ENCODE measurements around the gene STARD3NL. TPM values are rescaled to one million over a fixed set of nuclear protein-coding genes. Genes with fewer than 3 reads are reported as not detected.

The STARD3NL gene
- total RNA-seq, 2 experiments from 2014 or later = 14.4 to 15.7 TPM

DNA sequence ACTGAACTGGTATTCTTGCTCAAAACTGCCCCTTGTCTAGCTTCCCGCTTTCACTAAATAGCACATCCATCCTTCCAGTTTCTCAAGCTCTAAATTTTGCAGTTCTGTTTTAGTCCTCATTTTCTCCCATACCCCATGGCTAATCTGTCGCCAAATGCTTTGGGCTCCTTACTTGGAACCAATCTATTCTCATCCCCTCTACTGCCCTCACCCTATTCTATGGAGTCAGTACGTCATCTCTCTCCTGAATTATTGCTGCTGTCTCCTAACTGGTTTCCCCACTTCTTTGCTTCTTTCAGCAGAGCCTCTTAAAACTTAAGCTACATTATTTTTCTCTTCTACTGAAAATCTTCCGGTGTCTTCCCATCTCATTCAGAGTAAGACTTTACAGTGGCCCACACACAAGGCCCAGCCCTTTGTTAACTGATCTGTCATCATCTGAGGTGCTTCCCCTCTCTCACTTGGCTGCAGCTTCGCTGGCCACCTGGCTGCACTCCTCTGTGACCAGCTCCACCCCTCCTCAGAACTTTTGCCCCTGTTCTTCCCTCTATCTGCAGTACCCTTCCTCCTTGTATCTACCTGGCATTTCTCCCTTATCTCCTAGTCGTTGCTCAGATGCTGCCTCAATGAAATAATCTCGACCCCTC is 9.9 kb downstream of the STARD3NL start:
- no peak overlapping the region for H3K4me3 Mint-ChIP-seq
- Histone ChIP-seq H3K36me3 (ENCODE audit: insufficient read depth, low read length) (no peaks in the 10 kb centered on the region), H3K4me3 (ENCODE audit: low read length) (no peak overlapping the region), H3K27me3 (ENCODE audit: control insufficient read depth in 1 of 2, insufficient read depth in 2 of 2, low read length in 2 of 2) (no peaks in the 10 kb centered on the region), H3K27ac (ENCODE audit: low read depth in 1 of 2, low read length in 2 of 2) (no peak overlapping the region), H3K4me1 (ENCODE audit: insufficient read depth, low read length) (no peaks in the 10 kb centered on the region), H3K9me3 (ENCODE audit: control insufficient read depth in 1 of 2, insufficient read depth in 1 of 2, low read length in 2 of 2) (no peaks in the 10 kb centered on the region)
- POLR2A ChIA-PET = no interaction called here
- TF ChIP-seq, protein P1, sequence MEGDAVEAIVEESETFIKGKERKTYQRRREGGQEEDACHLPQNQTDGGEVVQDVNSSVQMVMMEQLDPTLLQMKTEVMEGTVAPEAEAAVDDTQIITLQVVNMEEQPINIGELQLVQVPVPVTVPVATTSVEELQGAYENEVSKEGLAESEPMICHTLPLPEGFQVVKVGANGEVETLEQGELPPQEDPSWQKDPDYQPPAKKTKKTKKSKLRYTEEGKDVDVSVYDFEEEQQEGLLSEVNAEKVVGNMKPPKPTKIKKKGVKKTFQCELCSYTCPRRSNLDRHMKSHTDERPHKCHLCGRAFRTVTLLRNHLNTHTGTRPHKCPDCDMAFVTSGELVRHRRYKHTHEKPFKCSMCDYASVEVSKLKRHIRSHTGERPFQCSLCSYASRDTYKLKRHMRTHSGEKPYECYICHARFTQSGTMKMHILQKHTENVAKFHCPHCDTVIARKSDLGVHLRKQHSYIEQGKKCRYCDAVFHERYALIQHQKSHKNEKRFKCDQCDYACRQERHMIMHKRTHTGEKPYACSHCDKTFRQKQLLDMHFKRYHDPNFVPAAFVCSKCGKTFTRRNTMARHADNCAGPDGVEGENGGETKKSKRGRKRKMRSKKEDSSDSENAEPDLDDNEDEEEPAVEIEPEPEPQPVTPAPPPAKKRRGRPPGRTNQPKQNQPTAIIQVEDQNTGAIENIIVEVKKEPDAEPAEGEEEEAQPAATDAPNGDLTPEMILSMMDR (IDR thresholded peaks at IDR 0.05) = no peak
- no peaks in the 10 kb centered on the region for H3K27me3 Mint-ChIP-seq
- intact Hi-C loops (cut with DNase I, micrococcal nuclease) = loop anchor here in 1 of 2 experiments (10.0 kb wide), 1 partner anchor 83 kb away; no protein-coding TSS in a partner anchor
- CTCF ChIA-PET = interaction anchor here (2.8 kb wide), 1 partner anchor 28 kb away, joined by 13 read pairs; no protein-coding TSS in a partner anchor
- peaks cover 3% of the 10 kb centered on the region for H3K36me3 Mint-ChIP-seq (ENCODE audit: low read depth)
- no peak for DNase-seq
- no peak for ATAC-seq (ENCODE audit: poor library complexity)
- no peak overlapping the region for H3K27ac Mint-ChIP-seq
- peaks cover 25% of the 10 kb centered on the region for H3K4me1 Mint-ChIP-seq (ENCODE audit: low read depth)
- H3K9me3 Mint-ChIP-seq = no peaks in the 10 kb centered on the region

DNA sequence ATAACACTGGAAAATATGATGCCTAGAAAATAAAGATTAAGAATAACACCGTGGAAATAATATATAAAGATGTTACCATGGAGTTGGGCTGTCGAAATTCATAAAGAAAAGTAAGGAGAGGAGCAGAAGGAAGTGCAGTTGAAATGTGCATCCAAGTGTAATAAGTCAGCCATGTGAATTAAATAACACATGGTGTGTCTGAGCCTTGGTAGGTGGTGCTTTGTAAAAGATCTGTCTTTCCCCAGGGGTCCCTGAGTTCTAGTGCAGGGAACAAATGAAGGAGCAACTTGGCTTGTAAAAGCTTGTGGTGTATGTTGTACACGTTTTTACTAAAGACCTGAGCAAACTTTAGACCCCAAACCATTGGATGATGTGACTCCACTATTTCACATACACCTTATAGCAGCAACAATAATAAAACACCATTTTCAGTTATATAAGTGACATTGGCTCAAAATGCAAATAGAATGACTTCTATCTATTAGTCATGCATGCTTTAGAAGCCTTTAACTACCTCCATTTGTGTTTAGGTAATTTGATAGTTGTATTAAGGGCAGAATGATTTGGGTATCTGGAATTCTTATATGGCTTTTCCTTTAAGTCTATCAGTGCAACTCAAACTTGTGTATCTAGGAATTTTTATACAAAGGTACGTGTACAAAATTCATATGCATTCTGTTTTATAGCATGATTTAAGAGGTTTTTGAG is 11.3 kb downstream of the STARD3NL start:
- CTCF ChIA-PET = interaction anchor here (4.1 kb wide), 1 partner anchor 27 kb away, joined by 9 read pairs; no protein-coding TSS in a partner anchor

DNA sequence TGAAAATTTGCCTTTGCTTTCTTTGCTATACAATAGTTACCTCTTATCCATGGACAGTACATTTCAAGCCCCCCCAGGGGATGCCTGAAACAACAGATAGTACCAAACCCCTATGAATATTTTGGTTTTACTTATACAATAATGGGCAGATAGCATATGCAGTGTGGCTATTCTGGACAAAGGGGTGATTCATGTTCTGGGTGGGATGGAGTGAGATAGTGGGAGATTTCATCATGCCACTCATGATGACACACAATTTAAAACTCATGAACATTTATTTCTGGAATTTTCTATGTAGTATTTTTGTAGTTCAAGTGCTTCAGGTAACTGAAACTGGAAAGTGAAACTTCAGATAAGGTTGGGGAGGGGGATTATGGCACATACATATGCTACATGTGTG is 12.0 kb downstream of the STARD3NL start:
- ChIA-PET POLR2A (no interaction called here), CTCF (interaction anchor here (4.1 kb wide), 1 partner anchor 26 kb away, joined by 9 read pairs; no protein-coding TSS in a partner anchor)
- TF ChIP-seq, protein P1 (IDR thresholded peaks at IDR 0.05) = no peak
- intact Hi-C loops (cut with DNase I, micrococcal nuclease) = no loop called here
- no peak overlapping the region for H3K27ac ChIP-seq (ENCODE audit: low read depth in 1 of 2, low read length in 2 of 2)
- no peaks in the 10 kb centered on the region for H3K4me1 ChIP-seq (ENCODE audit: insufficient read depth, low read length)
- Mint-ChIP-seq H3K36me3 (ENCODE audit: low read depth) (peaks cover 3% of the 10 kb centered on the region), H3K27me3 (no peaks in the 10 kb centered on the region), H3K9me3 (no peaks in the 10 kb centered on the region), H3K4me3 (no peak overlapping the region), H3K4me1 (ENCODE audit: low read depth) (peaks cover 30% of the 10 kb centered on the region), H3K27ac (no peak overlapping the region)
- H3K4me3 ChIP-seq (ENCODE audit: low read length) = no peak overlapping the region
- no peaks in the 10 kb centered on the region for H3K36me3 ChIP-seq (ENCODE audit: insufficient read depth, low read length)
- ATAC-seq (ENCODE audit: poor library complexity) (no peak), DNase-seq (no peak)
- H3K27me3 ChIP-seq (ENCODE audit: control insufficient read depth in 1 of 2, insufficient read depth in 2 of 2, low read length in 2 of 2) = no peaks in the 10 kb centered on the region
- no peaks in the 10 kb centered on the region for H3K9me3 ChIP-seq (ENCODE audit: control insufficient read depth in 1 of 2, insufficient read depth in 1 of 2, low read length in 2 of 2)

More for the DNA sequence above, 11.3 kb downstream of the STARD3NL start:
- Histone ChIP-seq H3K9me3 (ENCODE audit: control insufficient read depth in 1 of 2, insufficient read depth in 1 of 2, low read length in 2 of 2) (no peaks in the 10 kb centered on the region), H3K4me3 (ENCODE audit: low read length) (no peak overlapping the region), H3K27me3 (ENCODE audit: control insufficient read depth in 1 of 2, insufficient read depth in 2 of 2, low read length in 2 of 2) (no peaks in the 10 kb centered on the region), H3K4me1 (ENCODE audit: insufficient read depth, low read length) (no peaks in the 10 kb centered on the region), H3K27ac (ENCODE audit: low read depth in 1 of 2, low read length in 2 of 2) (no peak overlapping the region), H3K36me3 (ENCODE audit: insufficient read depth, low read length) (no peaks in the 10 kb centered on the region)
- Mint-ChIP-seq H3K36me3 (ENCODE audit: low read depth) (peaks cover 3% of the 10 kb centered on the region), H3K9me3 (no peaks in the 10 kb centered on the region), H3K27me3 (no peaks in the 10 kb centered on the region), H3K27ac (no peak overlapping the region), H3K4me3 (no peak overlapping the region), H3K4me1 (ENCODE audit: low read depth) (peaks cover 30% of the 10 kb centered on the region)
- TF ChIP-seq, protein P1 (IDR thresholded peaks at IDR 0.05) = no peak
- DNase-seq = no peak
- ATAC-seq (ENCODE audit: poor library complexity) = no peak
- intact Hi-C loops (cut with DNase I, micrococcal nuclease) = loop anchor here in 1 of 2 experiments (10.0 kb wide), 1 partner anchor 85 kb away; no protein-coding TSS in a partner anchor
- POLR2A ChIA-PET = no interaction called here

All from CD4-positive, alpha-beta T cell (primary cell).